SH-SY5Y (cell line): Measurements from ENCODE around the gene ZBTB38.

Experiments used
- GATA2 ChIP-seq: IDR thresholded peaks from 2 replicates; pipeline ENCODE4 v1.6.1; 2011; ENCODE audit warnings: mild to moderate bottlenecking, low read depth, low read length
- GATA3 ChIP-seq: IDR thresholded peaks from 2 replicates; pipeline ENCODE4 v1.6.1; 2011; ENCODE audit warnings: low read depth, mild to moderate bottlenecking, low read length, moderate library complexity

DNA sequence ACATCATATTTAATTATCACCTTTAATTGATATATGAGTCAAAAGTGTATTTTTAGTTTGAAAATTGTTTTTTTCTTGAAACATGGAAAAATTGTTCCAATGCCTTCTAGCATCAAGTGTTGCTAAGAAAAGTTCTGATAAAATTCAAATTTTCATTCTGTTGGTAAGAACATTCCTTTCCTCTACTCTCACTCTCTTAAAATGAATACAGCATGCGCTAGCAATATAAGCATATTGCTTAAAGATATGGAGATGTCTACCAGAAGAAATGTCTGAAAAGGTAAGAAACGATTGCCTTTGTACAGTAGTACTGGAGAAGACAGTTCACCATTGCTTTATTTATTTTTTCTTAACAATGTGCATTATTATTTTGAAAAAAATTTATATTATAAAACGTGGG lies 17.6 kb upstream of the ZBTB38 start:
- TF ChIP-seq GATA3 (no peak), GATA2 (no peak)
